Right lobe of liver (tissue), 6 donors: Measurements from ENCODE around the gene MGAT3. TPM values are rescaled to one million over a fixed set of nuclear protein-coding genes. Genes with fewer than 3 reads are reported as not detected.
"Not testable (repeated sequence)": the region's sequence is repeated elsewhere in the genome, so short reads cannot be mapped to it uniquely, and the experiment has no call there.

Experiments
- ATAC-seq, 4 donors: fragments of 200-7000 bp; cut with Tn5 transposase; one replicate each; pipeline ENCODE4 v1.9.1; 2020; ENCODE audit warnings: mild to moderate bottlenecking in 4 of 4, moderate library complexity in 4 of 4
- DNase-seq, 3 donors: peaks; one replicate each; pipeline ENCODE4 v3.0.0-alpha.2; 2020
- H3K27ac ChIP-seq, 3 donors: fragments of 200-600 bp; one replicate each; pipeline ENCODE4 v1.8.0; 2022
- H3K27me3 ChIP-seq, 2 donors: fragments of 200-600 bp; one replicate each; pipeline ENCODE4 v1.8.0; 2022
- H3K36me3 ChIP-seq, 4 donors: fragments of 200-600 bp; sonication (generic) in 1 of 4; one replicate each; pipeline versions ENCODE4 v1.5.1 to v1.8.0; 2017 to 2022; ENCODE audit warnings: control low read depth in 1 of 4
- H3K4me1 ChIP-seq, 4 donors: fragments of 200-600 bp; sonication (generic) in 1 of 4; one replicate each; pipeline versions ENCODE4 v1.5.1 to v1.8.0; 2017 to 2022; ENCODE audit warnings: control low read depth in 1 of 4
- H3K4me3 ChIP-seq, 3 donors: fragments of 200-600 bp; one replicate each; pipeline ENCODE4 v1.8.0; 2022
- H3K9me3 ChIP-seq, 4 donors: fragments of 200-600 bp; sonication (generic) in 1 of 4; one replicate each; pipeline versions ENCODE4 v1.5.1 to v1.8.0; 2017 to 2022; ENCODE audit warnings: control low read depth in 1 of 4
- POLR2A ChIP-seq: fragments of 450-650 bp; IDR thresholded peaks from one replicate; pipeline ENCODE4 v1.6.1; 2017; ENCODE audit warnings: antibody characterized with exemption, mild to moderate bottlenecking
- WGBS: methylation state at CpG from one replicate; pipeline ENCODE4 v1.1.6; 2018; ENCODE audit warnings: low coverage, low lambda C conversion rate; ENCODE audit not compliant: insufficient coverage; ENCODE audit errors: missing lambda C conversion rate; 5-methylcytosine and 5-hydroxymethylcytosine counted together
- intact Hi-C, 2 donors: fragments of 100-400 bp; cut with DNase I; formaldehyde crosslinking; loops; one replicate each; pipeline versions ENCODE4 v1.11.2 to v1.14.1; 2022
- total RNA-seq, 6 experiments: library from RNA; depleted of rRNA in 2 of 6; stranded (reverse); fragments of >200 nt in 2 of 6; fragmentation: NEBNext Ultra II Directional in 3 of 6; extraction: Animal tissue kit (Norgen Biotek cat#: 25700) in 3 of 6; gene quantifications; one replicate each; pipeline versions ENCODE4 v1.1.0 to v1.2.4, GENCODE V29; 2016 to 2023
- TF ChIP-seq, protein P1 (sequence below), 4 donors: fragments of 200-600 bp in 3 of 4; fragments of 450-650 bp in 1 of 4; IDR thresholded peaks; one replicate each; pipeline versions ENCODE4 v1.5.1 to v1.8.0; 2016 to 2022; ENCODE audit warnings: antibody characterized with exemption in 4 of 4, mild to moderate bottlenecking in 2 of 4
- donor health status: DM: no; HTN: yes; CAD: no.
- donor health status: DM: no; HTN: no; CAD: no.
- donor health status: DM: no; HTN: no; CAD: no.
- donor health status: DM: no; HTN: yes; CAD: no.
- donor health status: DM: no; HTN: yes; CAD: no.

MGAT3 gene
- total RNA-seq, 6 experiments from 2014 or later: 0.05 to 0.38 (median 0.07) TPM; not detected in 1

DNA sequence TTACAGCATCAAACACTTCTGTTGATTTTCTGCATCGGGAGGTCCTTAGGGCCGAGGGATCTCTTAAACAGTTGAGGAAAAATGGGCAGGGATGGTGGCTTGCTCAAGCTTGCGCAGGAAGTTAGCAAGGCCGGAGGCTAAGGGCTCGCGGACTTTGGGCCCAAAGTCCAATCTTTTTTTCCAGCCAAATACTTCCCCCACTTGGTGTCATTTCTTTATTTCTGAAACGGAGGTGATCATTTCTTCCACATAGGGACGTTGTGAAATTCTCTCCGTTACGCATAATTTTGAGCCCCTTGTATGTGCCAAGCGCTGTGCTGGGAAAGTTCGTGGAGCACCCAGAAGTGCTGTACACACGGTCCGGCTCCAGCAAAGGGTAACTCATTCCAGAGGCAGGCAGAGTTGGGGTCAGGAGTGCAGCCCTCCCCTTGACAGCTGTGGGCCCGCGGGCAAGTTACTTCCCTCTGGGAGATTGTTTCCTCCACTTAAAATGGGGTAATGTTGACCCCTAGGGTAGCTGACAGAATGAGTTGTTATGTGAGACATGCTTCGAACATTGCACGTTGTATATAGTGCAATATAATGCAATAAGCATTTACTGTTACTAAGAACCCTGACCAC is 46.1 kb downstream of the MGAT3 start:
- intact Hi-C loops: no loop called here
- ATAC-seq: peak; percentile 28 to 49 (median 34)
- H3K27ac ChIP-seq: peak overlapping the region; percentile 74 to 85 (median 85)
- DNase-seq: peak in 1 of 3 donors; percentile 61
- H3K4me3 ChIP-seq: peak overlapping the region; percentile 97 to 100 (median 98)
- H3K4me1 ChIP-seq: peaks cover 0 to 21% (median 13%) of the 10 kb centered on the region in 4 donors
- H3K27me3 ChIP-seq: no peaks in the 10 kb centered on the region
- no peaks in the 10 kb centered on the region for H3K9me3 ChIP-seq
- H3K36me3 ChIP-seq: peaks cover 0 to 36% (median 20%) of the 10 kb centered on the region in 4 donors
- WGBS: 1% methylated on average over 18 of the region's 18 CpGs
- peak; percentile 21 for TF ChIP-seq POLR2A
- TF ChIP-seq, protein P1, sequence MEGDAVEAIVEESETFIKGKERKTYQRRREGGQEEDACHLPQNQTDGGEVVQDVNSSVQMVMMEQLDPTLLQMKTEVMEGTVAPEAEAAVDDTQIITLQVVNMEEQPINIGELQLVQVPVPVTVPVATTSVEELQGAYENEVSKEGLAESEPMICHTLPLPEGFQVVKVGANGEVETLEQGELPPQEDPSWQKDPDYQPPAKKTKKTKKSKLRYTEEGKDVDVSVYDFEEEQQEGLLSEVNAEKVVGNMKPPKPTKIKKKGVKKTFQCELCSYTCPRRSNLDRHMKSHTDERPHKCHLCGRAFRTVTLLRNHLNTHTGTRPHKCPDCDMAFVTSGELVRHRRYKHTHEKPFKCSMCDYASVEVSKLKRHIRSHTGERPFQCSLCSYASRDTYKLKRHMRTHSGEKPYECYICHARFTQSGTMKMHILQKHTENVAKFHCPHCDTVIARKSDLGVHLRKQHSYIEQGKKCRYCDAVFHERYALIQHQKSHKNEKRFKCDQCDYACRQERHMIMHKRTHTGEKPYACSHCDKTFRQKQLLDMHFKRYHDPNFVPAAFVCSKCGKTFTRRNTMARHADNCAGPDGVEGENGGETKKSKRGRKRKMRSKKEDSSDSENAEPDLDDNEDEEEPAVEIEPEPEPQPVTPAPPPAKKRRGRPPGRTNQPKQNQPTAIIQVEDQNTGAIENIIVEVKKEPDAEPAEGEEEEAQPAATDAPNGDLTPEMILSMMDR (IDR thresholded peaks at IDR 0.05): no peak

DNA sequence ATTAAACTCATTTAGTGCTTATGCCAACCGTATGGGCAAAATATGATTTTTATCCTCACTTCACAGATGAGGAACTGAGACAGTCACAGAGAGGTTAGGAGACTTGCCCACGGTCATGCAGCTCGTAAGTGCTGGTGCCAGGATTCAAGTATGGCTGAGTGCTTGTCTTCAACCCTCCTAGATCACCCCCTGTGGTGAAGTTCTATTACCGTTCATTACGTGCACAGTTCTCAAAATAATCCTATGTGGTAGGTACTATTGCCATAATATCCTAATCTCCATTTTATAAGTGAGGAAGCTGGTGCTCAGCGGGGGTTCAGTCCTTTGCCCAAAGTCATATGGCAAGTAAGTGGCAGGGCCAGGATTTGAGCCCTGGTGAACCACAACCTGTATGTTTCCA is 46.8 kb downstream of the MGAT3 start:
- ATAC-seq: no peak
- Histone ChIP-seq H3K36me3 (peaks cover 0 to 44% (median 20%) of the 10 kb centered on the region in 4 donors), H3K27ac (peak overlapping the region in 2 of 3 donors; percentile 85), H3K4me1 (peaks cover 0 to 21% (median 13%) of the 10 kb centered on the region in 4 donors), H3K9me3 (no peaks in the 10 kb centered on the region), H3K4me3 (peak overlapping the region; percentile 97 to 100 (median 98)), H3K27me3 (no peaks in the 10 kb centered on the region)
- no peak for DNase-seq
- intact Hi-C loops: no loop called here
- no peak for TF ChIP-seq POLR2A
- TF ChIP-seq, protein P1 (IDR thresholded peaks at IDR 0.05): no peak
- WGBS: 44% methylated on average over 6 of the region's 6 CpGs

GRCh38 chr22:39504071-39504470 is 47.3 kb downstream of the MGAT3 start:
- DNase-seq (peak in 1 of 3 donors; percentile 28), ATAC-seq (no peak)
- H3K27ac ChIP-seq: peak overlapping the region in 1 of 3 donors; percentile 85
- intact Hi-C loops: no loop called here
- no peak overlapping the region for H3K4me3 ChIP-seq
- H3K4me1 ChIP-seq: peaks cover 0 to 21% (median 13%) of the 10 kb centered on the region in 4 donors
- H3K36me3 ChIP-seq: peaks cover 0 to 48% (median 20%) of the 10 kb centered on the region in 4 donors
- no peaks in the 10 kb centered on the region for H3K9me3 ChIP-seq
- 100% methylated on average over 7 of the region's 16 CpGs for WGBS
- H3K27me3 ChIP-seq: no peaks in the 10 kb centered on the region
- TF ChIP-seq POLR2A: no peak
- TF ChIP-seq, protein P1 (IDR thresholded peaks at IDR 0.05): no peak

DNA sequence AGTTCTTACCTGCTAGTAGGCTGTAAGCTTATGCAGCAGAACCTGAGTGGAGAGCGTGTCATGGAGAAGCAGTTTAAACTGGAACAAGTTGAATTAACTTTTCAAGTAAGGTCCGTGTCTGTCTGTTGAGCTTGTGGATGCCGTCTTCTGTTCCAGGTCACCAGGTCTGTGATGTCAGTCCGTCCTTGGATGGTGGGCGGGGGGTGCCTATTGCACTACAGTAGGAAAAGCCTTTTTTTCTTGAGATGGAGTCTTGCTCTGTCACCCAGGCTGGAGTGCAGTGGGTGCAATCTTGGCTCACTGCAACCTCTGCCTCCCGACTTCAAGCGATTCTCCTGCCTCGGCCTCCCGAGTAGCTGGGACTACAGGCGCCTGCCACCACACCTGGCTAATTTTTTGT is 50.2 kb downstream of the MGAT3 start:
- H3K27me3 ChIP-seq, ATAC-seq, H3K27ac ChIP-seq, H3K4me3 ChIP-seq, H3K9me3 ChIP-seq, intact Hi-C loops: not testable (repeated sequence)
- 92% methylated on average over 3 of the region's 10 CpGs for WGBS
- DNase-seq: peak in 1 of 3 donors; percentile 6
- Histone ChIP-seq H3K4me1 (peaks cover 0 to 13% (median 4%) of the 10 kb centered on the region in 4 donors), H3K36me3 (peaks cover 5 to 76% (median 35%) of the 10 kb centered on the region in 4 donors)

- WGBS: 53% methylated on average over 4 of the region's 4 CpGs
- DNase-seq (no peak), ATAC-seq (no peak)
- Histone ChIP-seq H3K27me3 (no peaks in the 10 kb centered on the region), H3K9me3 (no peaks in the 10 kb centered on the region), H3K4me3 (no peak overlapping the region), H3K27ac (no peak overlapping the region), H3K36me3 (peaks cover 5 to 88% (median 45%) of the 10 kb centered on the region in 4 donors), H3K4me1 (peaks cover 0 to 8% (median 3%) of the 10 kb centered on the region in 4 donors)
- intact Hi-C loops: no loop called here
- TF ChIP-seq POLR2A: no peak
- TF ChIP-seq, protein P1 (IDR thresholded peaks at IDR 0.05): no peak
Measured at GRCh38 chr22:39508393-39508792, 51.6 kb downstream of the MGAT3 start.
